22Rv1 (cell line): Measurements from ENCODE around the gene MGST2.

Experiments
- CTCF ChIP-seq: fragments of 450-650 bp; IDR thresholded peaks from 2 replicates; pipeline ENCODE4 v1.5.1; 2017; ENCODE audit warnings: mild to moderate bottlenecking
- ZFX ChIP-seq: fragments of 450-650 bp; IDR thresholded peaks from 2 replicates; pipeline ENCODE4 v1.6.1; 2017; ENCODE audit warnings: antibody characterized with exemption, borderline replicate concordance

GRCh38 chr4:139712882-139713281, 47.3 kb downstream of the MGST2 start:
- TF ChIP-seq CTCF (no peak), ZFX (no peak)
